Activated CD4-positive, alpha-beta T cell treated with anti-CD3 and anti-CD28 coated beads, Interleukin-2, amount 10 ng/mL, durations not matched to agents 24 days and 14 days (primary cell): ENCODE measurements around the gene REV3L. TPM values are rescaled to one million over a fixed set of nuclear protein-coding genes. Genes with fewer than 3 reads are reported as not detected.
A peak's percentile ranks its signal among the peaks of the same experiment; 100 is the strongest.
"Not testable (repeated sequence)": the region's sequence is repeated elsewhere in the genome, so short reads cannot be mapped to it uniquely, and the experiment has no call there.

Experiments used
- DNase-seq: peaks from one replicate; pipeline ENCODE4 v3.0.0; 2022
- H3K27ac Mint-ChIP-seq: one replicate; pipeline ENCODE4 v1.8.0; 2022; ENCODE audit warnings: mild to moderate bottlenecking, mixed read lengths
- H3K27me3 Mint-ChIP-seq: one replicate; pipeline ENCODE4 v1.8.0; 2022; ENCODE audit warnings: mixed read lengths
- H3K36me3 Mint-ChIP-seq: one replicate; pipeline ENCODE4 v1.8.0; 2022; ENCODE audit warnings: low read depth, mild to moderate bottlenecking, mixed read lengths
- H3K4me1 Mint-ChIP-seq: one replicate; pipeline ENCODE4 v1.8.0; 2021; ENCODE audit warnings: mixed read lengths
- H3K4me3 Mint-ChIP-seq: one replicate; pipeline ENCODE4 v1.8.0; 2022; ENCODE audit warnings: mild to moderate bottlenecking, moderate library complexity, mixed read lengths
- H3K9me3 Mint-ChIP-seq: one replicate; pipeline ENCODE4 v1.8.0; 2021; ENCODE audit warnings: mixed read lengths
- intact Hi-C: fragments of 100-400 bp; cut with micrococcal nuclease; formaldehyde crosslinking; loops from one replicate; pipeline ENCODE4 v1.15.1; 2023
- total RNA-seq: library from RNA; stranded (reverse); gene quantifications from 2 replicates; pipeline ENCODE4 v1.2.3, GENCODE V29; 2022

The REV3L gene
- total RNA-seq, 1 donor from 2014 or later = 20.8 TPM

DNA sequence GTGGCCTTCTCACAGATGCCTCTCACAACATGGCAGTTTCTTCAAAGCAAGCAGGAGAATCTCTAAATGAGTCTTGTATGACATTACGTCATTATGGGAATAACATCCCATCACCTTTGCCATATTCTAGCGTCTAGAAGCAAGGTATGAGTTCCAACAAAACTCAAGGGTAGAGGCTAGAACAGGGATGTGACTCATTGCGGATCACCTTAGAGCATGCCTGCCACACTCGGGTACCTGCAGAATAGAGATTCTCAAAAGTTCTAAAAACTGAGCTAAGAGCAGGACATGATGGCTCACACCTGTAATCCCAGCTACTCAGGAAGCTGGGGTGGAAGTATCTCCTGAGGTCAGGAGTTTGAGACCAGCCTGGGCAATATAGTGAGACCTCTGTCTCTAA lies 212.9 kb downstream of the REV3L start:
- Mint-ChIP-seq H3K27ac (no peak overlapping the region), H3K4me3 (no peak overlapping the region), H3K4me1 (peaks cover 10% of the 10 kb centered on the region), H3K27me3 (no peaks in the 10 kb centered on the region), H3K36me3 (peaks cover 77% of the 10 kb centered on the region), H3K9me3 (peaks cover 7% of the 10 kb centered on the region)
- no peak for DNase-seq
- intact Hi-C loops = no loop called here

- peak overlapping the region; percentile 45 for H3K27ac Mint-ChIP-seq
- H3K36me3 Mint-ChIP-seq = peaks cover 72% of the 10 kb centered on the region
- DNase-seq = no peak
- H3K4me3 Mint-ChIP-seq = no peak overlapping the region
- H3K27me3 Mint-ChIP-seq = no peaks in the 10 kb centered on the region
- peaks cover 5% of the 10 kb centered on the region for H3K9me3 Mint-ChIP-seq
- intact Hi-C loops = no loop called here
- H3K4me1 Mint-ChIP-seq = peaks cover 10% of the 10 kb centered on the region
Observed at GRCh38 chr6:111269401-111269970, 213.5 kb downstream of the REV3L start.

- H3K9me3 Mint-ChIP-seq = no peaks in the 10 kb centered on the region
- intact Hi-C loops = no loop called here
- peaks cover 12% of the 10 kb centered on the region for H3K4me1 Mint-ChIP-seq
- no peak for DNase-seq
- H3K4me3 Mint-ChIP-seq = no peak overlapping the region
- H3K27me3 Mint-ChIP-seq = no peaks in the 10 kb centered on the region
- no peak overlapping the region for H3K27ac Mint-ChIP-seq
- peaks cover 65% of the 10 kb centered on the region for H3K36me3 Mint-ChIP-seq
Observed at GRCh38 chr6:111267764-111268333, 215.2 kb downstream of the REV3L start.

DNA sequence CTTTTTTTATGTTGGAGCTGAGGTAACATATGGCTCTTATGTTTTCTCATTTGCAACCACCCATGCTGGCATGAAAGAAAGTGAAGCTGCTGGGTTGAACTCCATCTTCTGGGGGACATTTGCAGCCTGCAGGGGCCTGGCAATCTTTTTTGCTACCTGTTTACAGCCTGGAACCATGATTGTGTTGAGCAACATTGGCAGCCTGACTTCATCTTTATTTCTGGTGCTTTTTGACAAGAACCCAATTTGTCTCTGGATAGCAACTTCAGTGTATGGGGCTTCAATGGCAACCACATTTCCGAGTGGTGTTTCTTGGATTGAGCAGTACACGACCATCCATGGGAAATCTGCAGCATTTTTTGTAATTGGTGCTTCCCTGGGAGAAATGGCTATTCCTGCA lies 216.7 kb downstream of the REV3L start:
- intact Hi-C loops = no loop called here
- Mint-ChIP-seq H3K9me3 (no peaks in the 10 kb centered on the region), H3K36me3 (peaks cover 64% of the 10 kb centered on the region), H3K4me3 (no peak overlapping the region), H3K27ac (no peak overlapping the region), H3K4me1 (peaks cover 15% of the 10 kb centered on the region), H3K27me3 (no peaks in the 10 kb centered on the region)
- no peak for DNase-seq

GRCh38 chr6:111265842-111266241 lies 217.2 kb downstream of the REV3L start:
- peaks cover 63% of the 10 kb centered on the region for H3K36me3 Mint-ChIP-seq
- H3K4me3 Mint-ChIP-seq = no peak overlapping the region
- no peaks in the 10 kb centered on the region for H3K9me3 Mint-ChIP-seq
- H3K27me3 Mint-ChIP-seq = no peaks in the 10 kb centered on the region
- no peak overlapping the region for H3K27ac Mint-ChIP-seq
- H3K4me1 Mint-ChIP-seq = peaks cover 19% of the 10 kb centered on the region
- intact Hi-C loops = no loop called here
- no peak for DNase-seq

GRCh38 chr6:111263837-111264236 lies 219.2 kb downstream of the REV3L start:
- H3K27me3 Mint-ChIP-seq = no peaks in the 10 kb centered on the region
- H3K27ac Mint-ChIP-seq = no peak overlapping the region
- H3K4me3 Mint-ChIP-seq = no peak overlapping the region
- DNase-seq = no peak
- no peaks in the 10 kb centered on the region for H3K9me3 Mint-ChIP-seq
- intact Hi-C loops = no loop called here
- H3K36me3 Mint-ChIP-seq = peaks cover 47% of the 10 kb centered on the region
- peaks cover 25% of the 10 kb centered on the region for H3K4me1 Mint-ChIP-seq

DNA sequence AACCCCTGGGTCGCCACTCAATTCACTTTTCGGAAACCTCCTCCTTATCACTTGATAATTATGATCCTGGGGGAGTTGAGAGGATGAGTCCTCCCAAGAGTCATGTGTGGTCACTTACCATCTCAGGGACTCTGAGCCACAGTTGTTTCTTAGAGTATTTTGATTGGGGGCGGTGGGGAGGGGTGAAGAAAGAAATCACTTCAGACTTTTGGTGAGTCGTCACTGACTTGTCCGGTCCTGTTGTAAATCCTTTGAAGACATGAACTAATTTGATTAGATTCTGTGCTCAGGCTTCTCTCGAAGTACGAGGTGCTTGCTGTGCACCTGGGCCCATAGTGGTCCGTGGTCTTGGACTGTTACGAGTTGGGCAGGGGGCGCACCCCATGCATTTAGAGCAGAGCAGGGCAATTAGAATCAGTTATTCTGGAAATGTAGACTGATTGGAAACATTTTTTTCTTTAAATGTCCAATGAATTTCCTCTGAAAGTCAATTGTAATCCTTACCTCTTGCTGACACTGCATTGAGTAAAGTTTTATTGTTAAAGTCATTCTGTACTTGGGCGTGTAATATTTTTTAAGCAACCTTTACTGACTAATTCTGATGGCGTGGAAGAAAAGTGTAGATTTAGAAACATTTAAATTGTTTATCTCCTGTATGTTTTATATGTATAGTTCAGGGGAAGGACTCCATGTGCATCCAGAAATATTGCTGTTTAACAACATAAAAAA lies 222.3 kb downstream of the REV3L start:
- no peak for DNase-seq
- Mint-ChIP-seq H3K27me3 (peaks cover 3% of the 10 kb centered on the region), H3K4me1 (peaks cover 26% of the 10 kb centered on the region), H3K36me3 (peaks cover 17% of the 10 kb centered on the region), H3K27ac (peak overlapping the region; percentile 62), H3K4me3 (peak overlapping the region; percentile 84), H3K9me3 (no peaks in the 10 kb centered on the region)
- intact Hi-C loops = no loop called here

GRCh38 chr6:111259089-111259831 lies 223.8 kb downstream of the REV3L start:
- Mint-ChIP-seq H3K4me3 (peak overlapping the region; percentile 84), H3K9me3 (no peaks in the 10 kb centered on the region), H3K36me3 (peaks cover 12% of the 10 kb centered on the region), H3K27ac (peak overlapping the region; percentile 91), H3K4me1 (peaks cover 26% of the 10 kb centered on the region), H3K27me3 (peaks cover 11% of the 10 kb centered on the region)
- DNase-seq = peak; percentile 100
- intact Hi-C loops = loop anchor here (1.0 to 10.0 kb wide), 9 partner anchors 33 to 906 kb away; partner anchors contain the start of genes FYN and TRAF3IP2

DNA sequence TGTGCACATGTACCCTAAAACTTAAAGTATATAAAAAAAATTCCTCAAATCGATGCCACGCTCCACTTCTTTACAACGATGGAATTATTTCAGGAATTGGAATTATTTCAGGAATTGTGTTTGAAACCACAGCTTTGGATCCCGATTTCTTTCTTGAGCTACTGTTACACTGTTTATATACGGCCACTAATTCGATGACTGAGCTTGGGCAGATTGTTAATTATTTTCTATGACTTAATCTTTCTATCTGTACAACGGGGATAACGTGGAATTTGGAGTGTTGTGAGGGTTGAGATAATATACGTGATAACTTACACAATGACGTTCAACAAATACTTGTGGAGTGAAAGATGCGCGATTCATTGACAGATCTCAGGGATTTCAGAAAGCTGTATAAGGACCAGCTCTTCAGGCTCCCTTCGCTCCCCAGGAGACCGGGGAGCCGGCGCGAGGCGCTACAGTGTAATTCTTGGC lies 224.4 kb downstream of the REV3L start:
- Mint-ChIP-seq H3K4me3 (peak overlapping the region; percentile 84), H3K27me3 (peaks cover 17% of the 10 kb centered on the region), H3K9me3 (no peaks in the 10 kb centered on the region), H3K27ac (peak overlapping the region; percentile 91), H3K4me1 (peaks cover 23% of the 10 kb centered on the region), H3K36me3 (peaks cover 6% of the 10 kb centered on the region)
- DNase-seq = no peak
- intact Hi-C loops = loop anchor here (1.0 to 10.0 kb wide), 9 partner anchors 34 to 906 kb away; partner anchors contain the start of genes FYN and TRAF3IP2

DNA sequence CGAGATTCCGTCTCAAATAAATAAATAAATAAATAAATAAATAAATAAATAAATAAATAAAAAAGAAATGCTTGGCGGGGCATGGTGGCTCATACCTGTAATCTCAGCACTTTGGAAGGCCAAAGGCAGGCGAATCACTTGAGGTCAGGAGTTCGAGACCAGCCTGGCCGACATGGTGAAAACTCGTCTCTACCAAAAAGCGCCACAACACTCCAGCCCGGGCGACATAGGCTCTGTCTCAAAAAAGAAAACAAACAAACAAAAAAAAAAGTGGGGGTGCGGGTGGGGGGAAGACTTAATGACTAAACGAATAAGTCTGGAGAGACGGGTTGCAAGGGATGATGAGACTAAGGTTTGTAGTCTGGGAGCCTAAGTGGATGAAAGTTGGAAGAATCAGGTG lies 225.0 kb downstream of the REV3L start:
- H3K27me3 Mint-ChIP-seq = peaks cover 18% of the 10 kb centered on the region
- H3K27ac Mint-ChIP-seq = no peak overlapping the region
- intact Hi-C loops = loop anchor here (5.0 to 10.0 kb wide), 3 partner anchors 34 to 907 kb away; partner anchors contain the start of gene FYN
- no peak overlapping the region for H3K4me3 Mint-ChIP-seq
- DNase-seq = no peak
- peaks cover 21% of the 10 kb centered on the region for H3K4me1 Mint-ChIP-seq
- H3K9me3 Mint-ChIP-seq = no peaks in the 10 kb centered on the region
- peaks cover 5% of the 10 kb centered on the region for H3K36me3 Mint-ChIP-seq

- no peak overlapping the region for H3K4me3 Mint-ChIP-seq
- peaks cover 2% of the 10 kb centered on the region for H3K36me3 Mint-ChIP-seq
- H3K27me3 Mint-ChIP-seq = peaks cover 18% of the 10 kb centered on the region
- no peak overlapping the region for H3K27ac Mint-ChIP-seq
- intact Hi-C loops = loop anchor here (5.0 to 10.0 kb wide), 3 partner anchors 36 to 908 kb away; partner anchors contain the start of gene FYN
- DNase-seq = no peak
- H3K4me1 Mint-ChIP-seq = peaks cover 18% of the 10 kb centered on the region
- H3K9me3 Mint-ChIP-seq = no peaks in the 10 kb centered on the region
Observed at GRCh38 chr6:111256646-111257045, 226.4 kb downstream of the REV3L start.

DNA sequence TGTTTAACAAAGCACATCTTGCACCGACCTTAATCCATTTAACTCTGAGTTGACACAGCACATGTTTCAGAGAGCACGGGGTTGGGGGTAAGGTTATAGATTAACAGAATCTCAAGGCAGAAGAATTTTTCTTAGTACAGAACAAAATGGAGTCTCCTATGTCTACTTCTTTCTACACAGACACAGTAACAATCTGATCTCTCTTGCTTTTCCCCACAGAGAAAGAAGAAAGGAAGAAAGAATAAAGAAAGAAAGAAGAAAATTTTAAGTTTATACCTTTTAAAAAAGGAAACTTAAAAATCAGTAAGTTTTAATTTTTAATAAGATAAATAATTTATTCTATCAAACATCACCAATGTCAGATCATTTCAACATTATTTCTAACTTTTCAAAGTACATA lies 227.2 kb downstream of the REV3L start:
- H3K4me3 Mint-ChIP-seq, H3K27ac Mint-ChIP-seq, H3K36me3 Mint-ChIP-seq, DNase-seq, H3K9me3 Mint-ChIP-seq: not testable (repeated sequence)
- peaks cover 18% of the 10 kb centered on the region for H3K27me3 Mint-ChIP-seq
- intact Hi-C loops = loop anchor here (5.0 to 10.0 kb wide), 3 partner anchors 36 to 909 kb away; partner anchors contain the start of gene FYN
- peaks cover 14% of the 10 kb centered on the region for H3K4me1 Mint-ChIP-seq

DNA sequence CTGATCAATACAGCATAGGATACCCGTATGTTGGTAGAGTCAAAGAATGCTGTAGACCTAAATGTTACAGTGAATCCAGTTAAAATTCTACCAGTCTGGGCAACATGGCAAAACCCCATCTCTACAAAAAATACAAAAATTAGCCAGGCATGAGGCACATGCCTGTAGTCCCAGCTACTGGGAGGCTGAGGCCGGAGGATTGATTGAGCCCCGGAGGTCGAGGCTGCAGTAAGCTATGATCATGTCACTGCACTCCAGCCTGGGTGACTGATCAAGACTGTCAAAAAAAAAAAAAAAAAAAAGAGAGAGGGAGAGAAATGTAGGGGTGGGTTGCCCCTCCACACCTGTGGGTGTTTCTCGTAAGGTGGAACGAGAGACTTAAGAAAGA lies 228.2 kb downstream of the REV3L start:
- H3K36me3 Mint-ChIP-seq = peaks cover 2% of the 10 kb centered on the region
- peaks cover 9% of the 10 kb centered on the region for H3K4me1 Mint-ChIP-seq
- H3K9me3 Mint-ChIP-seq = no peaks in the 10 kb centered on the region
- H3K27me3 Mint-ChIP-seq = peaks cover 22% of the 10 kb centered on the region
- intact Hi-C loops = loop anchor here (5.0 to 10.0 kb wide), 3 partner anchors 38 to 910 kb away; partner anchors contain the start of gene FYN
- DNase-seq = no peak
- H3K27ac Mint-ChIP-seq = no peak overlapping the region
- H3K4me3 Mint-ChIP-seq = no peak overlapping the region
